Heart left ventricle (tissue), 13 donors: Measurements from ENCODE around the gene UVRAG.

Experiments used
- CTCF ChIP-seq, 12 donors: fragments of 200-600 bp; sonication (generic) in 4 of 12; IDR thresholded peaks; one replicate each; pipeline versions ENCODE4 v1.5.0 to v1.8.0; 2018 to 2022; ENCODE audit warnings: antibody characterized with exemption in 12 of 12, mild to moderate bottlenecking in 5 of 12
- POLR2A ChIP-seq, 2 donors: fragments of 450-650 bp; IDR thresholded peaks; one replicate each; pipeline ENCODE4 v1.6.1; 2017; ENCODE audit warnings: antibody characterized with exemption in 2 of 2, mild to moderate bottlenecking in 2 of 2, moderate library complexity in 2 of 2
- donor health status: ischemic (EF 13 %, LVEDD 7.1; RV severe dilation, severe dysfunction).
- donor health status: DM: no; HTN: yes; CAD: no.
- donor health status: DM: no; HTN: no; CAD: no.
- donor health status: ischemic (EF 25% LVEDD 6.9; RV normal size, moderate dysfunction).
- donor health status: ischemic (EF 25% LVEDD 5.7; RV mildly dilated, moderate dysfunction).
- donor health status: ischemic (EF 35%, LVEDD 5.7; RV mildly dilated, moderate dysfunction).
- donor health status: nonischemic (EF 11% LVEDD 7.7; RV severe dilation, severe dysfunction).
- donor health status: DM: yes; HTN: yes; CAD: no.
- donor health status: PGD.
- donor health status: ischemic (EF 29% LVEDD 5.4; RV normal size, mild dysfunction).
- donor health status: nonischemic (EF 23%, LVEDD 6.1; RV moderate dilation, normal function).

- TF ChIP-seq CTCF (IDR thresholded peaks at IDR 0.05) (no peak), POLR2A (IDR thresholded peaks at IDR 0.05) (no peak)
These were observed 370.5 kb downstream of the UVRAG start for GRCh38 chr11:76185511-76185910.
